IMR-90 (cell line): ENCODE data around the gene NR5A2. TPM values are rescaled to one million over a fixed set of nuclear protein-coding genes. Genes with fewer than 3 reads are reported as not detected.

Source experiments
- ATAC-seq: fragments of 200-7000 bp; cut with Tn5 transposase; 2 replicates; pipeline ENCODE4 v1.9.1; 2020; ENCODE audit warnings: low read depth, mild to moderate bottlenecking, moderate library complexity
- BruUV-seq: library from RNA; stranded (reverse); fragments of 400-500 nt; replicated peaks from 2 replicates; lab custom pipeline; 2021; lab: Mats Ljungman, UMichigan
- CTCF ChIA-PET: fragments of 300-600 bp; formaldehyde crosslinking; extraction: SDS; loops from one replicate; lab custom pipeline; 2021; ENCODE audit warnings: antibody characterized with exemption; lab: Yijun Ruan, JAX
- POLR2A ChIA-PET: fragments of 300-600 bp; sonication (Branson Sonifier 250); formaldehyde crosslinking; loops from one replicate; lab custom pipeline; 2022; ENCODE audit warnings: antibody characterized with exemption; ENCODE audit not compliant: unreplicated experiment; lab: Charles Lee
- DNase-seq: peaks from one replicate; pipeline ENCODE4 v3.0.0; 2013
- H2AFZ ChIP-seq: replicated peaks from 2 replicates; pipeline ENCODE3; 2013; ENCODE audit warnings: low read length, mild to moderate bottlenecking; ENCODE audit not compliant: poor library complexity
- H2AK5ac ChIP-seq: 2 replicates; pipeline ENCODE4 v1.6.1; 2013; ENCODE audit warnings: low read depth, low read length, inconsistent platforms
- H2AK9ac ChIP-seq: replicated peaks from 2 replicates; pipeline ENCODE3; 2013; ENCODE audit warnings: mild to moderate bottlenecking, low read depth, low read length, moderate library complexity; ENCODE audit not compliant: poor library complexity
- H2BK120ac ChIP-seq: 2 replicates; pipeline ENCODE4 v1.6.1; 2013; ENCODE audit warnings: low read depth, low read length, inconsistent platforms
- H2BK15ac ChIP-seq: 3 replicates; pipeline ENCODE4 v1.6.1; 2013; ENCODE audit warnings: low read depth, low read length, inconsistent platforms
- H2BK20ac ChIP-seq: 2 replicates; pipeline ENCODE4 v1.6.1; 2013; ENCODE audit warnings: low read depth, mild to moderate bottlenecking, inconsistent platforms, low read length, moderate library complexity
- H2BK5ac ChIP-seq: 2 replicates; pipeline ENCODE4 v1.6.1; 2013; ENCODE audit warnings: mild to moderate bottlenecking, low read depth, low read length, inconsistent platforms; ENCODE audit not compliant: poor library complexity, severe bottlenecking
- H3K14ac ChIP-seq: replicated peaks from 2 replicates; pipeline ENCODE4 v1.6.1; 2013; ENCODE audit warnings: low read depth, low read length, inconsistent platforms
- H3K18ac ChIP-seq: 2 replicates; pipeline ENCODE4 v1.6.1; 2013; ENCODE audit warnings: low read depth, low read length, control low read depth
- H3K23ac ChIP-seq: 2 replicates; pipeline ENCODE4 v1.6.1; 2013; ENCODE audit warnings: low read depth, low read length, inconsistent platforms
- H3K27ac ChIP-seq: 2 replicates; pipeline ENCODE4 v1.5.1; 2013; ENCODE audit warnings: mild to moderate bottlenecking, control low read depth, low read length; ENCODE audit not compliant: insufficient read depth
- H3K27me3 ChIP-seq: 2 replicates; pipeline ENCODE4 v1.6.1; 2013; ENCODE audit warnings: low read length; ENCODE audit not compliant: control insufficient read depth, insufficient read depth
- H3K36me3 ChIP-seq: 2 replicates; pipeline ENCODE4 v1.6.1; 2013; ENCODE audit warnings: low read length, mixed read lengths; ENCODE audit not compliant: control insufficient read depth, insufficient read depth
- H3K4ac ChIP-seq: 2 replicates; pipeline ENCODE4 v1.6.1; 2013; ENCODE audit warnings: low read depth, low read length, inconsistent platforms
- H3K4me1 ChIP-seq: 2 replicates; pipeline ENCODE4 v1.6.1; 2013; ENCODE audit warnings: low read length, mixed read lengths; ENCODE audit not compliant: control insufficient read depth, insufficient read depth
- H3K4me2 ChIP-seq: 2 replicates; pipeline ENCODE4 v1.6.1; 2013; ENCODE audit warnings: low read depth, mild to moderate bottlenecking, control low read depth, low read length, moderate library complexity
- H3K4me3 ChIP-seq: 2 replicates; pipeline ENCODE4 v1.5.1; 2013; ENCODE audit warnings: low read depth, mild to moderate bottlenecking, control low read depth, low read length, moderate library complexity; ENCODE audit not compliant: insufficient read depth
- H3K56ac ChIP-seq: 2 replicates; pipeline ENCODE4 v1.6.1; 2013; ENCODE audit warnings: low read length, inconsistent platforms; ENCODE audit not compliant: insufficient read depth; ENCODE audit errors: extremely low read depth
- H3K79me1 ChIP-seq, 2 experiments: 2 replicates each; pipeline ENCODE4 v1.6.1; 2013; ENCODE audit warnings: low read length in 2 of 2, inconsistent platforms in 1 of 2, low read depth in 1 of 2
- H3K9ac ChIP-seq: 2 replicates; pipeline ENCODE4 v1.6.1; 2013; ENCODE audit warnings: low read depth, low read length, control low read depth
- H3K9me1 ChIP-seq: 2 replicates; pipeline ENCODE4 v1.6.1; 2013; ENCODE audit warnings: low read length, inconsistent platforms; ENCODE audit not compliant: insufficient read depth
- H3K9me3 ChIP-seq: 2 replicates; pipeline ENCODE4 v1.6.1; 2013; ENCODE audit warnings: low read length; ENCODE audit not compliant: control insufficient read depth, insufficient read depth
- H4K20me1 ChIP-seq: 2 replicates; pipeline ENCODE4 v1.6.1; 2013; ENCODE audit warnings: low read length, inconsistent platforms; ENCODE audit not compliant: insufficient read depth
- H4K5ac ChIP-seq: 2 replicates; pipeline ENCODE4 v1.6.1; 2013; ENCODE audit warnings: mild to moderate bottlenecking, low read depth, low read length, control low read depth
- H4K8ac ChIP-seq, 2 experiments: 2 replicates each; pipeline ENCODE4 v1.6.1; 2013; ENCODE audit warnings: low read depth in 2 of 2, low read length in 2 of 2, control low read depth in 1 of 2, inconsistent platforms in 1 of 2
- H4K91ac ChIP-seq: 2 replicates; pipeline ENCODE4 v1.6.1; 2013; ENCODE audit warnings: low read depth, low read length, inconsistent platforms; ENCODE audit not compliant: insufficient read depth
- BHLHE40 ChIP-seq: fragments of 150-350 bp; IDR thresholded peaks from 2 replicates; pipeline ENCODE4 v1.6.1; 2016; ENCODE audit warnings: mild to moderate bottlenecking, low read depth, low read length
- CEBPB ChIP-seq: IDR thresholded peaks from 2 replicates; pipeline ENCODE4 v1.6.1; 2012; ENCODE audit warnings: low read depth, low read length, improper control_type of control experiment
- CHD1 ChIP-seq: IDR thresholded peaks from 2 replicates; pipeline ENCODE4 v1.6.1; 2012; ENCODE audit warnings: low read depth, low read length, improper control_type of control experiment
- CTCF ChIP-seq: conservative IDR thresholded peaks from 2 replicates; pipeline ENCODE4 v1.5.1; 2012; ENCODE audit warnings: mild to moderate bottlenecking, low read depth, low read length, improper control_type of control experiment
- ELK1 ChIP-seq: fragments of 150-350 bp; IDR thresholded peaks from 2 replicates; pipeline ENCODE4 v1.6.1; 2016; ENCODE audit warnings: low read depth, mild to moderate bottlenecking, low read length, moderate library complexity, borderline replicate concordance
- FOS ChIP-seq: fragments of 150-350 bp; IDR thresholded peaks from 2 replicates; pipeline ENCODE4 v1.6.1; 2016; ENCODE audit warnings: low read depth, low read length
- MAFK ChIP-seq: IDR thresholded peaks from 2 replicates; pipeline ENCODE4 v1.6.1; 2012; ENCODE audit warnings: low read depth, low read length, improper control_type of control experiment
- MAZ ChIP-seq: IDR thresholded peaks from 2 replicates; pipeline ENCODE4 v1.6.1; 2012; ENCODE audit warnings: low read depth, mild to moderate bottlenecking, low read length, improper control_type of control experiment, moderate library complexity, borderline replicate concordance
- MXI1 ChIP-seq: IDR thresholded peaks from 2 replicates; pipeline ENCODE4 v1.6.1; 2012; ENCODE audit warnings: low read depth, mild to moderate bottlenecking, low read length, moderate library complexity, borderline replicate concordance
- NFE2L2 ChIP-seq: fragments of 150-350 bp; IDR thresholded peaks from 2 replicates; pipeline ENCODE4 v1.6.1; 2016; ENCODE audit warnings: low read depth, mild to moderate bottlenecking, low read length
- POLR2A ChIP-seq: IDR thresholded peaks from 2 replicates; pipeline ENCODE4 v1.6.1; 2012; ENCODE audit warnings: mild to moderate bottlenecking, low read depth, low read length
- RAD21 ChIP-seq: IDR thresholded peaks from 2 replicates; pipeline ENCODE4 v1.6.1; 2012; ENCODE audit warnings: low read length, improper control_type of control experiment
- RCOR1 ChIP-seq: IDR thresholded peaks from 2 replicates; pipeline ENCODE4 v1.6.1; 2012; ENCODE audit warnings: mild to moderate bottlenecking, low read length, improper control_type of control experiment; ENCODE audit not compliant: insufficient replicate concordance
- RFX5 ChIP-seq: IDR thresholded peaks from 2 replicates; pipeline ENCODE4 v1.8.0; 2012; ENCODE audit warnings: low read depth, mild to moderate bottlenecking, low read length, moderate library complexity
- SMC3 ChIP-seq: fragments of 150-350 bp; IDR thresholded peaks from 2 replicates; pipeline ENCODE4 v1.6.1; 2016; ENCODE audit warnings: low read depth, mild to moderate bottlenecking, antibody characterized with exemption, low read length, moderate library complexity
- USF2 ChIP-seq: fragments of 150-350 bp; IDR thresholded peaks from 2 replicates; pipeline ENCODE4 v1.6.1; 2017; ENCODE audit warnings: mild to moderate bottlenecking, antibody characterized with exemption, low read length, low read depth
- WGBS, 2 experiments: methylation state at CpG; one replicate each; pipeline versions ENCODE4 v1.1.5 to v1.1.7; 2013; ENCODE audit warnings: missing lambda C conversion rate in 2 of 2; ENCODE audit not compliant: insufficient read length in 1 of 2; ENCODE audit errors: extremely low coverage in 2 of 2; 5-methylcytosine and 5-hydroxymethylcytosine counted together
- dilution Hi-C: fragments of 300-500 bp; cut with HindIII; formaldehyde crosslinking; loops from one replicate; pipeline ENCODE4 v1.14.3; 2018; ENCODE audit warnings: low sequenced_read_pairs; ENCODE audit not compliant: unreplicated experiment
- in situ Hi-C: fragments of 300-500 bp; cut with MboI; formaldehyde crosslinking; loops from 3 replicates; pipeline ENCODE4 v1.14.3; 2019; ENCODE audit warnings: low sequenced_read_pairs, inconsistent platforms, mixed read lengths
- intact Hi-C: fragments of 100-400 bp; cut with micrococcal nuclease; formaldehyde crosslinking; loops from 2 replicates; pipeline ENCODE4 v1.10.0; 2022
- polyA plus RNA-seq, 3 experiments: library from polyadenylated mRNA; depleted of rRNA; stranded (reverse); fragments of >200 nt; gene quantifications; 2 replicates each; pipeline ENCODE4 v1.2.3, GENCODE V29; 2012; ENCODE audit warnings: low replicate concordance in 1 of 3
- total RNA-seq: library from RNA; depleted of rRNA; stranded (reverse); fragments of >200 nt; gene quantifications from 2 replicates; pipeline ENCODE4 v1.2.3, GENCODE V29; 2012

The NR5A2 gene
- total and polyA plus RNA-seq, 2 of the 4 experiments (the other 2 are of a cell fraction): 0.03 to 0.18 TPM

GRCh38 chr1:200081969-200082245 lies 54.4 kb downstream of the NR5A2 start:
- Histone ChIP-seq H3K4ac (no peak overlapping the region), H3K27ac (no peak overlapping the region), H3K27me3 (peaks cover 11% of the 10 kb centered on the region), H2BK5ac (no peak overlapping the region), H3K9ac (no peak overlapping the region), H4K20me1 (no peaks in the 10 kb centered on the region), H3K79me1 (no peaks in the 10 kb centered on the region), H3K4me3 (no peak overlapping the region), H3K14ac (no peak overlapping the region), H2BK120ac (no peak overlapping the region), H3K4me2 (no peak overlapping the region), H3K9me3 (no peaks in the 10 kb centered on the region), H3K4me1 (no peaks in the 10 kb centered on the region), H2AK5ac (no peak overlapping the region), H2AK9ac (no peak overlapping the region), H4K91ac (no peak overlapping the region), H3K9me1 (no peaks in the 10 kb centered on the region), H2BK20ac (no peak overlapping the region), H4K5ac (no peak overlapping the region), H4K8ac (no peak overlapping the region), H2AFZ (no peak overlapping the region), H3K23ac (no peak overlapping the region), H3K18ac (no peak overlapping the region), H3K36me3 (no peaks in the 10 kb centered on the region), H2BK15ac (no peak overlapping the region), H3K56ac (no peak overlapping the region)
- in situ Hi-C loops: no loop called here
- TF ChIP-seq MAZ (no peak), FOS (no peak), POLR2A (no peak), SMC3 (no peak), USF2 (no peak), CHD1 (no peak), BHLHE40 (no peak), MAFK (no peak), NFE2L2 (no peak), ELK1 (no peak), CEBPB (no peak), RAD21 (no peak), RCOR1 (no peak), RFX5 (no peak), CTCF (no peak), MXI1 (no peak)
- ATAC-seq (no peak), DNase-seq (no peak)
- dilution Hi-C loops: no loop called here
- ChIA-PET POLR2A (no interaction called here), CTCF (no interaction called here)
- no CpG with 5 or more reads among the region's 3 CpGs for WGBS, 2 experiments
- intact Hi-C loops: no loop called here
- BruUV-seq: no TSS peak
